ENCODE results near the gene GPR108.
"Not testable (repeated sequence)": the region's sequence is repeated elsewhere in the genome, so short reads cannot be mapped to it uniquely, and the experiment has no call there.

The GPR108 gene

GRCh38 chr19:6737284-6737872 is at the start of gene GPR108:
GPR108 (minus strand) TSS chr19:6737580; CDS start chr19:6737576, 4 bp downstream.
- Histone ChIP-seq H3K9ac (ENCODE audit: low read length) (peak within 1 kb of the TSS; percentile 54), H3K9me3 (ENCODE audit: low read length) (no peaks in the 10 kb centered on the region), H3K36me3 (ENCODE audit: insufficient read depth, low read length) (peaks cover 6% of the 10 kb centered on the region), H3K27me3 (ENCODE audit: control insufficient read depth in 1 of 2, insufficient read depth in 2 of 2, low read length in 2 of 2) (no peaks in the 10 kb centered on the region), H3K4me3 (ENCODE audit: low read depth in 1 of 2, low read length in 2 of 2) (peak within 1 kb of the TSS; percentile 31 to 85), H3K27ac (ENCODE audit: low read depth, low read length) (peak within 1 kb of the TSS; percentile 98), H3K4me1 (ENCODE audit: insufficient read depth, low read length) (peaks cover 32% of the 10 kb centered on the region)

DNA sequence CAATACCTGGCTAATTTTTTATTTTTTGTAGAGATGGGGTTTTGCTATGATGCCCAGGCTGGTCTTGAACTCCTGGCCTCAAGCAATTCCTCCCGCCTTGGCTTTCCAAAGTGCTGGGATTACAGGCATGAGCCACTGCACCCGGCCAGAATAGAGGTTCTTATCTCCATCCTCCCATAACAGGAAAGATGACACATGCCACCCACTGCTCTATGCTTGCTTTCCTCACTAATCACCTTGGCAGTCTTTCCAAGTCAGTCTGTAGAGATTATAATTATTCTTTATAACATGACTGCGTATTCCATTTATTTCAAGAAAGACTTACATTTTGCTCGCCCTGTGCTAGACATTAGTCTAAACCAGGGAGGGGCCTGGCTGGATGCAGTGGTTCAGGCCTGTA is 41.8 kb upstream of the GPR108 start:
- Histone ChIP-seq H3K9ac (ENCODE audit: low read length) (no peak overlapping the region), H3K9me3 (ENCODE audit: low read length) (no peaks in the 10 kb centered on the region), H3K36me3 (ENCODE audit: insufficient read depth, low read length) (no peaks in the 10 kb centered on the region), H3K4me1 (ENCODE audit: insufficient read depth, low read length) (no peaks in the 10 kb centered on the region), H3K27ac (ENCODE audit: low read depth, low read length) (no peak overlapping the region), H3K27me3 (ENCODE audit: control insufficient read depth in 1 of 2, insufficient read depth in 2 of 2, low read length in 2 of 2) (no peaks in the 10 kb centered on the region), H3K4me3 (ENCODE audit: low read depth in 1 of 2, low read length in 2 of 2) (no peak overlapping the region)

DNA sequence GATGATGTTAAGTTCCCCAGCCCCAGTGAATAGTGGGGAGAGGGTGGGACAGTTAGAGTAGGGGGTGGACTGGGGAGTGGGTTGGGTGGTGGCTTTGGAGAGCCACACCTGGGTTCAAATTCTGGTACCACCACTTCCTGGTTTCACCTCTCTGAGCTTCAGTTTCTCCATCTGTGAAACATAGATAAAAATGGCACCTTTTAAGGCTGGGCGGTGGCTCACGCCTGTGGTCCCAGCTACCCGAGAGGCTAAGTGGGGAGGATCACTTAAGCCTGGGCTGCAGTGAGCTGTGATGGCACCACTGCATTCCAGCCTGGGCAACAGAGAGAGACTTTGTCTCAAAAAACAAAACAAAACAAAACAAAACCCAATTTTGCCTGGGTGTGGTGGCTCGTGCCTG is 41.0 kb upstream of the GPR108 start:
- Histone ChIP-seq H3K4me1 (ENCODE audit: insufficient read depth, low read length) (no peaks in the 10 kb centered on the region), H3K4me3 (ENCODE audit: low read depth in 1 of 2, low read length in 2 of 2) (no peak overlapping the region), H3K9me3 (ENCODE audit: low read length) (no peaks in the 10 kb centered on the region), H3K36me3 (ENCODE audit: insufficient read depth, low read length) (no peaks in the 10 kb centered on the region), H3K9ac (ENCODE audit: low read length) (no peak overlapping the region), H3K27ac (ENCODE audit: low read depth, low read length) (no peak overlapping the region), H3K27me3 (ENCODE audit: control insufficient read depth in 1 of 2, insufficient read depth in 2 of 2, low read length in 2 of 2) (no peaks in the 10 kb centered on the region)

DNA sequence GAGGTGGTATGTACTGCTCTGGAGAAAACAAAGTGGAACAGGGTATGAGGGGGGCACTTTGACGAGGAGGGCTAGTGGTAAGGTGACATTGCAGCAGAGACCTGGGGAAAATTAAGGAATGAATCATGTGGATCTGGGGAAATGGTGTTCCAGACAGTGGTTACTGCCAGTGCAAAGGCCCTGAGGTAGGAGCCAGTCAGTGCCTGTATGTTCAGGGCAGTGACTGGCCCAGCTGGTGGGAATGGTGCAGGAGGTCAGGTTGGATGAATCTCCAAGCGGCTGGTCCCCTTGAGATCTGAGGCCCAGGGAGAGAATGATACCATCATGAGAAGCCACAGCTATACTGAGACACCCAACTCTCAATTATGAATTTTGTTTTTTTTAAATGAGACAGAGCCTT is 40.1 kb upstream of the GPR108 start:
- Histone ChIP-seq H3K9me3 (ENCODE audit: low read length) (no peaks in the 10 kb centered on the region), H3K27me3 (ENCODE audit: control insufficient read depth in 1 of 2, insufficient read depth in 2 of 2, low read length in 2 of 2) (peaks cover 0 to 6% of the 10 kb centered on the region in 2 donors), H3K4me1 (ENCODE audit: insufficient read depth, low read length) (no peaks in the 10 kb centered on the region), H3K4me3 (ENCODE audit: low read depth in 1 of 2, low read length in 2 of 2) (no peak overlapping the region), H3K9ac (ENCODE audit: low read length) (no peak overlapping the region), H3K36me3 (ENCODE audit: insufficient read depth, low read length) (no peaks in the 10 kb centered on the region), H3K27ac (ENCODE audit: low read depth, low read length) (no peak overlapping the region)

DNA sequence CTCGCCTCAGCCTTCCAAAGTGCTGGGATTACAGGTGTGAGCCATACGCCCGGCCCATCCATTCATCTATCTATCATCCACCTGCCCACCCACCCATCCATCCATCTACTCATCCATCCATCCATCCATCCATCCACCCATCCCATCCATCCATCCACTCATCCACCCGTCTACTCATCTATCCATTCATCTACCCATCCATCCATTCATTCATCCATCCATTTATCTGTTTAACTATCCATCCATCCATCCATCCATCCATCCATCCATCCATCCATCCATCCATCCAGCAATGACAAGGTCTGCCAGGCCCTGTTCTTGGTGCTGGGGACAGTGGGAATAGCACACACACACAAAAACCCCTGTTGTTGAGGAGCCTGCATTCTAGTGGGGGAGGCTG is 39.6 kb upstream of the GPR108 start:
- H3K4me3 ChIP-seq (ENCODE audit: low read depth in 1 of 2, low read length in 2 of 2) = no peak overlapping the region
- no peaks in the 10 kb centered on the region for H3K36me3 ChIP-seq (ENCODE audit: insufficient read depth, low read length)
- no peaks in the 10 kb centered on the region for H3K9me3 ChIP-seq (ENCODE audit: low read length)

GRCh38 chr19:6776045-6776444 is 38.7 kb upstream of the GPR108 start:
- not testable (repeated sequence) for H3K27ac ChIP-seq (ENCODE audit: low read depth, low read length); H3K4me3 ChIP-seq (ENCODE audit: low read depth in 1 of 2, low read length in 2 of 2); H3K9ac ChIP-seq (ENCODE audit: low read length); H3K27me3 ChIP-seq (ENCODE audit: control insufficient read depth in 1 of 2, insufficient read depth in 2 of 2, low read length in 2 of 2); H3K36me3 ChIP-seq (ENCODE audit: insufficient read depth, low read length); H3K9me3 ChIP-seq (ENCODE audit: low read length); H3K4me1 ChIP-seq (ENCODE audit: insufficient read depth, low read length)

More for the DNA sequence above, 39.6 kb upstream of the GPR108 start:
- Histone ChIP-seq H3K27me3 (ENCODE audit: control insufficient read depth in 1 of 2, insufficient read depth in 2 of 2, low read length in 2 of 2) (peaks cover 0 to 7% of the 10 kb centered on the region in 2 donors), H3K27ac (ENCODE audit: low read depth, low read length) (no peak overlapping the region), H3K4me1 (ENCODE audit: insufficient read depth, low read length) (no peaks in the 10 kb centered on the region), H3K9ac (ENCODE audit: low read length) (no peak overlapping the region)

DNA sequence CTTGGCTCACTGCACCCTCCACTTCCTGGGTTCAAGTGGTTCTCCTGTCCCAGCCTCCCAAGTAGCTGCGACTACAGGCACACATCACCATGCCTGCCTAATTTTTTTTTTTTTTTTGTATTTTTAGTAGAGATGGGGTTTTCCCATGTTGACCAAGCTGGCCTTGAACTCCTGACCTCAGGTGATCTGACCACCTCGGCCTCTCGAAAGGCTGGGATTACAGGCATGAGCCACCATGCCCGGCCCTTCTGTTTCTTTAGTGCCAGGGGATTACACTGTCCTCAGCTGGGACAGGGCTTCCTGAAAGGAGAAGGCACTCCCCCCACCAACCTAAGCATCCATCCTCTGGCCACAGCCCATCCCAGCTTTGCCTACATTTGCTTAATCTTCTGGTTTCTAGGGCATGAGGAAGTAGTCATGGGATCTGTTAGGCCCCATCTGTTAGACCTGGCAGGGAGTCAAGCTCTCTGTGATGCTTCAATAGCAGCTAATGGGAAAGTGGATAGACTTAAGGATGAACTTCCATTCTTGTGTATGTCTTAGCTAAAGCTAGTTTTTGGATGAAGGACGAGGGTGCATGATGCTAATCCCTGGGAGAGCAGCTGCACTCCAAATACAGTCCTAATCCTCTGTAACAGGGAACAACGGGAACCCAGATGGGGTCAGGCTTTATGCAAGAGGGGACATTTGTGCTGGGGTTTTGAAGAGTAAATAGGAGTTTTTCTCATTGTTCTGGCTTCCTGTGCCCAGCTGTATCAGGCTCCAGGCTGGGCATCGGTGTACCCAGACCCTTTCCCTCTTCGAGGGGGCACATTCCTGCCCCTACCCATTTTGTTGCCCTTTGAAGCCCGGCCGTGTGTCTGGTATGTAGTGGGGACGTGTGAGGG is 37.7 kb upstream of the GPR108 start:
- Histone ChIP-seq H3K4me1 (ENCODE audit: insufficient read depth, low read length) (no peaks in the 10 kb centered on the region), H3K27me3 (ENCODE audit: control insufficient read depth in 1 of 2, insufficient read depth in 2 of 2, low read length in 2 of 2) (peaks cover 0 to 7% of the 10 kb centered on the region in 2 donors), H3K4me3 (ENCODE audit: low read depth in 1 of 2, low read length in 2 of 2) (no peak overlapping the region), H3K9ac (ENCODE audit: low read length) (no peak overlapping the region), H3K9me3 (ENCODE audit: low read length) (no peaks in the 10 kb centered on the region), H3K27ac (ENCODE audit: low read depth, low read length) (no peak overlapping the region), H3K36me3 (ENCODE audit: insufficient read depth, low read length) (no peaks in the 10 kb centered on the region)

- Histone ChIP-seq H3K27me3 (ENCODE audit: control insufficient read depth in 1 of 2, insufficient read depth in 2 of 2, low read length in 2 of 2) (peaks cover 0 to 10% of the 10 kb centered on the region in 2 donors), H3K4me1 (ENCODE audit: insufficient read depth, low read length) (no peaks in the 10 kb centered on the region), H3K4me3 (ENCODE audit: low read depth in 1 of 2, low read length in 2 of 2) (peak overlapping the region in 1 of 2 donors; percentile 14), H3K9me3 (ENCODE audit: low read length) (no peaks in the 10 kb centered on the region), H3K36me3 (ENCODE audit: insufficient read depth, low read length) (no peaks in the 10 kb centered on the region), H3K27ac (ENCODE audit: low read depth, low read length) (no peak overlapping the region), H3K9ac (ENCODE audit: low read length) (no peak overlapping the region)
These were observed 36.0 kb upstream of the GPR108 start for GRCh38 chr19:6773323-6773931.

- Histone ChIP-seq H3K9ac (ENCODE audit: low read length) (no peak overlapping the region), H3K4me3 (ENCODE audit: low read depth in 1 of 2, low read length in 2 of 2) (peak overlapping the region; percentile 14 to 20), H3K27ac (ENCODE audit: low read depth, low read length) (no peak overlapping the region), H3K9me3 (ENCODE audit: low read length) (no peaks in the 10 kb centered on the region), H3K4me1 (ENCODE audit: insufficient read depth, low read length) (no peaks in the 10 kb centered on the region), H3K27me3 (ENCODE audit: control insufficient read depth in 1 of 2, insufficient read depth in 2 of 2, low read length in 2 of 2) (peaks cover 3 to 14% of the 10 kb centered on the region in 2 donors), H3K36me3 (ENCODE audit: insufficient read depth, low read length) (no peaks in the 10 kb centered on the region)
These were observed 35.5 kb upstream of the GPR108 start for GRCh38 chr19:6772866-6773322.

GRCh38 chr19:6772028-6772865 is 34.9 kb upstream of the GPR108 start, which contains the start of gene VAV1:
VAV1 (plus strand) TSS chr19:6772708; CDS start chr19:6772808, 100 bp downstream.
- Histone ChIP-seq H3K4me1 (ENCODE audit: insufficient read depth, low read length) (no peaks in the 10 kb centered on the region), H3K27me3 (ENCODE audit: control insufficient read depth in 1 of 2, insufficient read depth in 2 of 2, low read length in 2 of 2) (peaks cover 9 to 20% of the 10 kb centered on the region in 2 donors), H3K36me3 (ENCODE audit: insufficient read depth, low read length) (no peaks in the 10 kb centered on the region), H3K4me3 (ENCODE audit: low read depth in 1 of 2, low read length in 2 of 2) (peak within 1 kb of the TSS; percentile 14 to 20), H3K9me3 (ENCODE audit: low read length) (no peaks in the 10 kb centered on the region), H3K9ac (ENCODE audit: low read length) (no peak within 1 kb of the TSS), H3K27ac (ENCODE audit: low read depth, low read length) (no peak within 1 kb of the TSS)

DNA sequence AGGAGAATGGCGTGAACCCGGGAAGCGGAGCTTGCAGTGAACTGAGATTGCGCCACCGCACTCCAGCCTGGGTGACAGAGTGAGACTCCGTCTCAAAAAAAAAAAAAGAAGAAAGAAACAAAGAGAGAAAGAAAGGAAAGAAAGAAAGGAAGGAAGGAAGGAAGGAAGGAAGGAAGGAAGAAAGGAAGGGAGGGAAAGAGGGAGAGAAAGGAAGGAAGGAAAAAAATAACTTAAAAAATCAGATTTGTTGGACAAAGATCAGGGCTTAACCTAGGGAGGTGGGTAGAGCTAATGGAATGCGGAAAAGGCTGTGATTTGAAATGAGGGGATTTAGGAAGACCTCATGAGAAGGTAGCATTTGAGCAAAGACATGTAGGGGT is 34.3 kb upstream of the GPR108 start:
- H3K9ac ChIP-seq (ENCODE audit: low read length); H3K4me3 ChIP-seq (ENCODE audit: low read depth in 1 of 2, low read length in 2 of 2); H3K36me3 ChIP-seq (ENCODE audit: insufficient read depth, low read length); H3K27ac ChIP-seq (ENCODE audit: low read depth, low read length); H3K4me1 ChIP-seq (ENCODE audit: insufficient read depth, low read length); H3K9me3 ChIP-seq (ENCODE audit: low read length): not testable (repeated sequence)
- H3K27me3 ChIP-seq (ENCODE audit: control insufficient read depth in 1 of 2, insufficient read depth in 2 of 2, low read length in 2 of 2) = peaks cover 15 to 26% of the 10 kb centered on the region in 2 donors
